SU-DHL-6 (cell line): ENCODE results near the gene SH2D5.
A peak's percentile ranks its signal among the peaks of the same experiment; 100 is the strongest.

ENCODE experiments used
- CTCF ChIP-seq: fragments of 200-600 bp; sonication (generic); IDR thresholded peaks from one replicate; pipeline ENCODE4 v1.5.1; 2017; ENCODE audit warnings: antibody characterized with exemption, mild to moderate bottlenecking, low read length, moderate library complexity; ENCODE audit not compliant: insufficient read depth, poor library complexity, severe bottlenecking
- EZH2phosphoT487 ChIP-seq: fragments of 200-600 bp; sonication (generic), shearing (Covaris generic); conservative IDR thresholded peaks from 2 replicates; pipeline ENCODE4 v1.6.1; 2018; ENCODE audit warnings: mild to moderate bottlenecking, antibody characterized with exemption, low read length, moderate library complexity, mixed read lengths

- TF ChIP-seq CTCF (peak; percentile 5), EZH2phosphoT487 (no peak)
Observed at GRCh38 chr1:20732071-20732587, 374 bp downstream of the SH2D5 start.
